ENCODE results near the gene MMP1.

The MMP1 gene

DNA sequence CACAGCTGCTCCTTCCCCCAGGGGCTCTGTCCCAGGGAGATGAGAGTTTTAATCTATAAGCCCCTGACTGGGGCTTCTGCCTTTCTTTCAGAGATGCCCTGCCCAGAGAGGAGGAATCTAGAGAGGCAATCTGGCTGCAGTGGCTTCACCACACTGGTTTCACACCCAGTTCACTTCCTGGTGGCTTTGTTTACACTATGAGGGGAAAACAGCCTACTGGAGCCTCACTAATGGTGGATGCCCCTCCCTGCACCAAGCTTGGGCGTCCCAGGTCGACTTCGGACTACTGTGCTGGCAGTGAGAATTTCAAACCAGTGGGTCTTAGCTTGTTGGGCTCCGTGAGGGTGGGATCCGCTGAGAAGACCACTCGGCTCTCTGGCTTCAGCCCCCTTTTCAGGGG lies 21.5 kb upstream of the MMP1 start:
- TF ChIP-seq TAF1 (IDR thresholded peaks at IDR 0.05; ENCODE audit: borderline replicate concordance, insufficient read depth, low read length) (no peak), SIN3A (IDR thresholded peaks at IDR 0.05; ENCODE audit: borderline replicate concordance, insufficient read depth, low read length) (no peak), FOXP2 (optimal IDR thresholded peaks at IDR 0.05; ENCODE audit: borderline replicate concordance, extremely low read depth, extremely low read length, insufficient read depth) (no peak), POLR2AphosphoS5 (IDR thresholded peaks at IDR 0.05; ENCODE audit: low read depth, low read length) (no peak)

DNA sequence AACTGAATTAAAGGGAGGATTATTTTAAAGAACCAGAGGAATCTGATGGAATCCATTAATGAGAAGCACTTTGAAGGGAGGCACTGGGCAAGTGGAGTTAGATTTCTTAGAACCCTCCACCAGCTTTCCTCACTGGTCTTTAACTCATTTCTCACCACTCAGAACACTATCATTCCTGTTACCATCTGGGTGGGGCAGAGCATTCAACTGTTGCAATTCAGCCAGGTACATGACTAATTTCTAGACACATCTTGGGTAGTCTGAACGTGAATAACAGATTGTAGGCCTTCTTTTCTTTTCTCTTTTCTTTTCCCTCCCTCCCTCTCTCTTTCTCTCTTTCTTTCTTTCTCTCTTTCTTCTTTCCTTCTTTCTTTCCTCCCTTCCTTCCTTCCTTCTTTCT lies 15.5 kb upstream of the MMP1 start:
- TF ChIP-seq FOXP2 (optimal IDR thresholded peaks at IDR 0.05; ENCODE audit: borderline replicate concordance, extremely low read depth, extremely low read length, insufficient read depth) (no peak), POLR2AphosphoS5 (IDR thresholded peaks at IDR 0.05; ENCODE audit: low read depth, low read length) (no peak), TAF1 (IDR thresholded peaks at IDR 0.05; ENCODE audit: borderline replicate concordance, insufficient read depth, low read length) (no peak), SIN3A (IDR thresholded peaks at IDR 0.05; ENCODE audit: borderline replicate concordance, insufficient read depth, low read length) (no peak)
- TF ChIP-seq, protein P1, sequence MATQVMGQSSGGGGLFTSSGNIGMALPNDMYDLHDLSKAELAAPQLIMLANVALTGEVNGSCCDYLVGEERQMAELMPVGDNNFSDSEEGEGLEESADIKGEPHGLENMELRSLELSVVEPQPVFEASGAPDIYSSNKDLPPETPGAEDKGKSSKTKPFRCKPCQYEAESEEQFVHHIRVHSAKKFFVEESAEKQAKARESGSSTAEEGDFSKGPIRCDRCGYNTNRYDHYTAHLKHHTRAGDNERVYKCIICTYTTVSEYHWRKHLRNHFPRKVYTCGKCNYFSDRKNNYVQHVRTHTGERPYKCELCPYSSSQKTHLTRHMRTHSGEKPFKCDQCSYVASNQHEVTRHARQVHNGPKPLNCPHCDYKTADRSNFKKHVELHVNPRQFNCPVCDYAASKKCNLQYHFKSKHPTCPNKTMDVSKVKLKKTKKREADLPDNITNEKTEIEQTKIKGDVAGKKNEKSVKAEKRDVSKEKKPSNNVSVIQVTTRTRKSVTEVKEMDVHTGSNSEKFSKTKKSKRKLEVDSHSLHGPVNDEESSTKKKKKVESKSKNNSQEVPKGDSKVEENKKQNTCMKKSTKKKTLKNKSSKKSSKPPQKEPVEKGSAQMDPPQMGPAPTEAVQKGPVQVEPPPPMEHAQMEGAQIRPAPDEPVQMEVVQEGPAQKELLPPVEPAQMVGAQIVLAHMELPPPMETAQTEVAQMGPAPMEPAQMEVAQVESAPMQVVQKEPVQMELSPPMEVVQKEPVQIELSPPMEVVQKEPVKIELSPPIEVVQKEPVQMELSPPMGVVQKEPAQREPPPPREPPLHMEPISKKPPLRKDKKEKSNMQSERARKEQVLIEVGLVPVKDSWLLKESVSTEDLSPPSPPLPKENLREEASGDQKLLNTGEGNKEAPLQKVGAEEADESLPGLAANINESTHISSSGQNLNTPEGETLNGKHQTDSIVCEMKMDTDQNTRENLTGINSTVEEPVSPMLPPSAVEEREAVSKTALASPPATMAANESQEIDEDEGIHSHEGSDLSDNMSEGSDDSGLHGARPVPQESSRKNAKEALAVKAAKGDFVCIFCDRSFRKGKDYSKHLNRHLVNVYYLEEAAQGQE (IDR thresholded peaks at IDR 0.05; ENCODE audit: insufficient read depth in 1 of 2, low read depth in 2 of 2, low read length in 2 of 2) = no peak

DNA sequence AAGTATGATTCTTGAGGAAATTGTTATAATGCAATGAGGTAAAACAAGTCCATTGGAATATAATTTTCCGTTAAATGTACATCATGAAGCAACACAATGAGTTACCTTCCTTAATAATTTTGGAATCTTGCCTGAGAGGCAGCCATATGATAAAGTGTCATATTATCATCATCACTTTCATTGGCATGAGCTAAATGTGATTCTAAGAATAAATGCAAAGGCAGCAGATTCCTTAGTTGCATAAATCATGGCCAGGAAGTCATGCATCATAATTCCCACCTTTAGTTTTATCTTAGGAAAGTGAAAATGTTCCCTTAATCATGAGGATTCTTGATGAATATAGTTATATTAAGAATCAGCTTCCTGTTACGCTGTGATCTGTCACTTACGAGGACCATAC lies 14.2 kb upstream of the MMP1 start:
- TF ChIP-seq FOXP2 (optimal IDR thresholded peaks at IDR 0.05; ENCODE audit: borderline replicate concordance, extremely low read depth, extremely low read length, insufficient read depth) (no peak), TAF1 (IDR thresholded peaks at IDR 0.05; ENCODE audit: borderline replicate concordance, insufficient read depth, low read length) (no peak), POLR2AphosphoS5 (IDR thresholded peaks at IDR 0.05; ENCODE audit: low read depth, low read length) (no peak), SIN3A (IDR thresholded peaks at IDR 0.05; ENCODE audit: borderline replicate concordance, insufficient read depth, low read length) (no peak)
- TF ChIP-seq, protein P1 (IDR thresholded peaks at IDR 0.05; ENCODE audit: insufficient read depth in 1 of 2, low read depth in 2 of 2, low read length in 2 of 2) = no peak

DNA sequence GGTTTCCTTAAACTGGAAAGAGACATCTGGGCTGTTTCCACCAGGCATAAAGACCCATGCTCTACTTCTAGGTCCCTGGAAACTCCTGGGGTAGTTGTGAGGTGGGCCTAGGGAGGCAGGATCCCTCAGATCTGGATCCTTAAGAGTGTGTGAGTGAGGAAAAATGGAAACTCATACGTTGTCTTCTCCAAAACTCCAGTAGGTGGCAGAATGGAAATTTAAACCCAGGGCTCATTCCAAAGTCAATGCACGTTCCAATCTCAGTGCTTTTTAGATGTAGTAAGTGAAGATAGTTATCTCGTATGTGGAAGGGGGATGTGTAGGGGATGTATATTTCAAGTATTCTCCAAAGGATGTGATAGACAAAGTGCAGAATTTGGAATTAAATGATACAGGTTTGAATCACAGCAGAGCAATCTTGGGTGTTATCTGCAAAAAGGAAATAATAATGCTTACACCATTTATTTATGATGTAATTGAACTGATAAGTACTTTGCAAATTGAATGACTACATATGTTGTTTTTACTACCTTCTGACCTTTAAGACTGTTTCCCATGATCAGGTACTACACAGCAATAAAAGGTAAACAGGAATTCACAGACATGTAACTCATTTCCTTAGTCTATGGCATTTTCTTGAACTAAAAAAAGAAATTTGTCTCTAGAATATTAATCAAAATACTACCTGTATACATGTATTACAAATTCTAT lies 13.1 kb upstream of the MMP1 start:
- TF ChIP-seq SIN3A (IDR thresholded peaks at IDR 0.05; ENCODE audit: borderline replicate concordance, insufficient read depth, low read length) (no peak), TAF1 (IDR thresholded peaks at IDR 0.05; ENCODE audit: borderline replicate concordance, insufficient read depth, low read length) (no peak), FOXP2 (optimal IDR thresholded peaks at IDR 0.05; ENCODE audit: borderline replicate concordance, extremely low read depth, extremely low read length, insufficient read depth) (no peak), POLR2AphosphoS5 (IDR thresholded peaks at IDR 0.05; ENCODE audit: low read depth, low read length) (no peak)
- TF ChIP-seq, protein P1 (IDR thresholded peaks at IDR 0.05; ENCODE audit: insufficient read depth in 1 of 2, low read depth in 2 of 2, low read length in 2 of 2) = no peak

DNA sequence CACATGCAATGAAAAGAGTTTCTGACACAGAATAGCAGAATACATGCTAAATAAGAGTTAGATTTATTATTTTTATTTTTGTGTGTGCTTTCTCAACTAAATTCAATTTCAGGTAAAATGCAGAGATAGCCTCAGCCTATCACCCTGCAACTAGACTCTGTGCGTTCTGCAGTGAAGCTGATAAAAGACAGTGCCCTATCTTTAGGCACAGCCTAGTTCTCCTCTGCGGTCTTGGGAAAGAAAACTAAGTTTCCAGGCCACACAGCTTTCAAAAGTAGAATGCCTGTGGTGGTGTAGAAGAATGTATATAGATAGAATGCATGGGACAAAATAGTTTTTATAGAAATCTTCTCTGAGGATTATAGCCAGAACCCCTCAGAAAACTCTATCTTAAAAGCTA lies 12.0 kb upstream of the MMP1 start:
- TF ChIP-seq POLR2AphosphoS5 (IDR thresholded peaks at IDR 0.05; ENCODE audit: low read depth, low read length) (no peak), SIN3A (IDR thresholded peaks at IDR 0.05; ENCODE audit: borderline replicate concordance, insufficient read depth, low read length) (no peak), FOXP2 (optimal IDR thresholded peaks at IDR 0.05; ENCODE audit: borderline replicate concordance, extremely low read depth, extremely low read length, insufficient read depth) (no peak), TAF1 (IDR thresholded peaks at IDR 0.05; ENCODE audit: borderline replicate concordance, insufficient read depth, low read length) (no peak)
- TF ChIP-seq, protein P1 (IDR thresholded peaks at IDR 0.05; ENCODE audit: insufficient read depth in 1 of 2, low read depth in 2 of 2, low read length in 2 of 2) = no peak
